Measurements from ENCODE around the gene USP17L11.
"Not testable (repeated sequence)": the region's sequence is repeated elsewhere in the genome, so short reads cannot be mapped to it uniquely, and the experiment has no call there.

USP17L11 gene, protein sequence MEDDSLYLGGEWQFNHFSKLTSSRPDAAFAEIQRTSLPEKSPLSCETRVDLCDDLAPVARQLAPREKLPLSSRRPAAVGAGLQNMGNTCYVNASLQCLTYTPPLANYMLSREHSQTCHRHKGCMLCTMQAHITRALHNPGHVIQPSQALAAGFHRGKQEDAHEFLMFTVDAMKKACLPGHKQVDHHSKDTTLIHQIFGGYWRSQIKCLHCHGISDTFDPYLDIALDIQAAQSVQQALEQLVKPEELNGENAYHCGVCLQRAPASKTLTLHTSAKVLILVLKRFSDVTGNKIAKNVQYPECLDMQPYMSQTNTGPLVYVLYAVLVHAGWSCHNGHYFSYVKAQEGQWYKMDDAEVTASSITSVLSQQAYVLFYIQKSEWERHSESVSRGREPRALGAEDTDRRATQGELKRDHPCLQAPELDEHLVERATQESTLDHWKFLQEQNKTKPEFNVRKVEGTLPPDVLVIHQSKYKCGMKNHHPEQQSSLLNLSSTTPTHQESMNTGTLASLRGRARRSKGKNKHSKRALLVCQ

GRCh38 chr4:9215105-9215504 is at the start of gene USP17L11:
USP17L11 (plus strand) TSS chr4:9215405; CDS start chr4:9215405, 0 bp downstream.
- DNase-seq: not testable (repeated sequence)

GRCh38 chr4:9165990-9166389 is 49.2 kb upstream of the USP17L11 start:
- not testable (repeated sequence) for DNase-seq

- DNase-seq: not testable (repeated sequence)
Measured at GRCh38 chr4:9169791-9170459, 45.3 kb upstream of the USP17L11 start, which contains the start of gene FAM90A26. FAM90A26 (plus strand) TSS chr4:9170409; CDS start chr4:9173173, 2,764 bp downstream.

DNA sequence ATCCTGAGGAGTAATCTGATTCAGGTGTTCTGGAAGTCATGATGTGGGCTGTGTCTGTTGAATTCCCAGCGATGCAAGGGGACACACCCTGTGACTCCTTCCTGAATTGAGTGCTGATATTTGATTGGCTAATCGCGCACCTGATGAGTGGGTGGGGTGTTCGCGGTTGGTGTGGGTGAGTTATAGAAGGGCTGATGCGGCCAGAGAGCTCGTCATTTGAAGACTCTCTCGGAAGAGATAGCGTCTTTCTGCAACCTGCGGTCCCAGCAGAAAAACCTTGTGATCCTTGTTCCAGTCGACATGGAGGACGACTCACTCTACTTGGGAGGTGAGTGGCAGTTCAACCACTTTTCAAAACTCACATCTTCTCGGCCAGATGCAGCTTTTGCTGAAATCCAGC is 4.8 kb upstream of the USP17L11 start, which contains the start of gene USP17L10:
TSS of gene USP17L10 (plus strand) at position 301 of the 400 bp plus-strand sequence. CDS start at position 301, 0 bp downstream.
- DNase-seq: not testable (repeated sequence)

DNA sequence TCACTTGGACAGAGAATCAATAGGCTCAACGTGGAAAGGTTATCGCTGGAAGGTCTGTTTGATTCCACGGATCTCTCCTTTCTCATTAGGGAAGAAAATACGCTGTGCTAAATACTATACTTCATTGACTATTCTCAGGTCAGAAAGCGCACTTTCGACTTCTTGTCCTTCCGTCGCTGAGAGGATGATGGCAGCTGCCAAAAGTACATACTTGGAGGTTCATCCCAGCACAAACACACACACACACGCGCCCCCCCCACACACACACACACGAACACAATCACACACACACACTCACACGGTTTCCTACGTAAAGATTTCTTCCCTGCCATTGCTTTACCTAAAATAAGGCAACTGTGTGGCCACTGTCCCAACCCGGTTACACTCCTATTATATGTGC is 504 bp upstream of the USP17L11 start:
- not testable (repeated sequence) for DNase-seq

- not testable (repeated sequence) for DNase-seq
Measured at GRCh38 chr4:9219852-9220251, 4.6 kb downstream of the USP17L11 start, which contains the start of gene USP17L12. USP17L12 (plus strand) TSS chr4:9220152; CDS start chr4:9220152, 0 bp downstream.

DNA sequence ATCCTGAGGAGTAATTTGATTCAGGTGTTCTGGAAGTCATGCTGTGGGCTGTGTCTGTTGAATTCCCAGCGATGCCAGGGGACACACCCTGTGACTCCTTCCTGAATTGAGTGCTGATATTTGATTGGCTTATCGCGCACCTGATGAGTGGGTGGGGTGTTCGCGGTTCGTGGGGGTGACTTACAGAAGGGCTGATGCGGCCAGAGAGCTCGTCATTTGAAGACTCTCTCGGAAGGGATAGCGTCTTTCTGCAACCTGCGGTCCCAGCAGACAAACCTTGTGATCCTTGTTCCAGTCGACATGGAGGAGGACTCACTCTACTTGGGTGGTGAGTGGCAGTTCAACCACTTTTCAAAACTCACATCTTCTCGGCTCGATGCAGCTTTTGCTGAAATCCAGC is 9.4 kb downstream of the USP17L11 start, which contains the start of gene USP17L13:
TSS of gene USP17L13 (plus strand) at position 301 of the 400 bp plus-strand sequence. CDS start at position 301, 0 bp downstream.
- DNase-seq: not testable (repeated sequence)

DNA sequence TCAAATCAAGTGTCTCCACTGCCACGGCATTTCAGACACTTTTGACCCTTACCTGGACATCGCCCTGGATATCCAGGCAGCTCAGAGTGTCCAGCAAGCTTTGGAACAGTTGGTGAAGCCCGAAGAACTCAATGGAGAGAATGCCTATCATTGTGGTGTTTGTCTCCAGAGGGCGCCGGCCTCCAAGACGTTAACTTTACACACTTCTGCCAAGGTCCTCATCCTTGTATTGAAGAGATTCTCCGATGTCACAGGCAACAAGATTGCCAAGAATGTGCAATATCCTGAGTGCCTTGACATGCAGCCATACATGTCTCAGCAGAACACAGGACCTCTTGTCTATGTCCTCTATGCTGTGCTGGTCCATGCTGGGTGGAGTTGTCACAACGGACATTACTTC is 15.0 kb downstream of the USP17L11 start:
- DNase-seq: not testable (repeated sequence)

DNA sequence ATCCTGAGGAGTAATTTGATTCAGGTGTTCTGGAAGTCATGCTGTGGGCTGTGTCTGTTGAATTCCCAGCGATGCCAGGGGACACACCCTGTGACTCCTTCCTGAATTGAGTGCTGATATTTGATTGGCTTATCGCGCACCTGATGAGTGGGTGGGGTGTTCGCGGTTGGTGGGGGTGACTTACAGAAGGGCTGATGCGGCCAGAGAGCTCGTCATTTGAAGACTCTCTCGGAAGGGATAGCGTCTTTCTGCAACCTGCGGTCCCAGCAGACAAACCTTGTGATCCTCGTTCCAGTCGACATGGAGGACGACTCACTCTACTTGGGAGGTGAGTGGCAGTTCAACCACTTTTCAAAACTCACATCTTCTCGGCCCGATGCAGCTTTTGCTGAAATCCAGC is 18.9 kb downstream of the USP17L11 start, which contains the start of gene USP17L15:
TSS of gene USP17L15 (plus strand) at position 301 of the 400 bp plus-strand sequence. CDS start at position 301, 0 bp downstream.
- not testable (repeated sequence) for DNase-seq

DNA sequence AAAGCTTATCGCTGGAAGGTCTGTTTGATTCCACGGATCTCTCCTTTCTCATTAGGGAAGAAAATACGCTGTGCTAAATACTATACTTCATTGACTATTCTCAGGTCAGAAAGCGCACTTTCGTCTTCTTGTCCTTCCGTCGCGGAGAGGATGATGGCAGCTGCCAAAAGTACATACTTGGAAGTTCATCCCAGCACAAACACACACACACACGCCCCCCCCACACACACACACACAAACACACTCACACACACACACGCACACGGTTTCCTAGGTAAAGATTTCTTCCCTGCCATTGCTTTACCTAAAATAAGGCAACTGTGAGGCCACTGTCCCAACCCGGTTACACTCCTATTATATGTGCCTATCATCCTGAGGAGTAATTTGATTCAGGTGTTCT is 23.3 kb downstream of the USP17L11 start:
- not testable (repeated sequence) for DNase-seq

DNA sequence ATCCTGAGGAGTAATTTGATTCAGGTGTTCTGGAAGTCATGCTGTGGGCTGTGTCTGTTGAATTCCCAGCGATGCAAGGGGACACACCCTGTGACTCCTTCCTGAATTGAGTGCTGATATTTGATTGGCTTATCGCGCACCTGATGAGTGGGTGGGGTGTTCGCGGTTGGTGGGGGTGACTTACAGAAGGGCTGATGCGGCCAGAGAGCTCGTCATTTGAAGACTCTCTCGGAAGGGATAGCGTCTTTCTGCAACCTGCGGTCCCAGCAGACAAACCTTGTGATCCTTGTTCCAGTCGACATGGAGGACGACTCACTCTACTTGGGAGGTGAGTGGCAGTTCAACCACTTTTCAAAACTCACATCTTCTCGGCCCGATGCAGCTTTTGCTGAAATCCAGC is 28.4 kb downstream of the USP17L11 start, which contains the start of gene USP17L17:
TSS of gene USP17L17 (plus strand) at position 301 of the 400 bp plus-strand sequence. CDS start at position 301, 0 bp downstream.
- not testable (repeated sequence) for DNase-seq

GRCh38 chr4:9247953-9248680 is 32.9 kb downstream of the USP17L11 start, which contains the start of gene USP17L18:
USP17L18 (plus strand) TSS chr4:9248630; CDS start chr4:9248630, 0 bp downstream.
- DNase-seq: not testable (repeated sequence)

GRCh38 chr4:9253078-9253477 is 37.9 kb downstream of the USP17L11 start, which contains the start of gene USP17L19:
USP17L19 (plus strand) TSS chr4:9253378; CDS start chr4:9253378, 0 bp downstream.
- DNase-seq: not testable (repeated sequence)

DNA sequence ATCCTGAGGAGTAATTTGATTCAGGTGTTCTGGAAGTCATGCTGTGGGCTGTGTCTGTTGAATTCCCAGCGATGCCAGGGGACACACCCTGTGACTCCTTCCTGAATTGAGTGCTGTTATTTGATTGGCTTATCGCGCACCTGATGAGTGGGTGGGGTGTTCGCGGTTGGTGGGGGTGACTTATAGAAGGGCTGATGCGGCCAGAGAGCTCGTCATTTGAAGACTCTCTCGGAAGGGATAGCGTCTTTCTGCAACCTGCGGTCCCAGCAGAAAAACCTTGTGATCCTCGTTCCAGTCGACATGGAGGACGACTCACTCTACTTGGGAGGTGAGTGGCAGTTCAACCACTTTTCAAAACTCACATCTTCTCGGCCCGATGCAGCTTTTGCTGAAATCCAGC is 42.6 kb downstream of the USP17L11 start, which contains the start of gene USP17L20:
TSS of gene USP17L20 (plus strand) at position 301 of the 400 bp plus-strand sequence. CDS start at position 301, 0 bp downstream.
- DNase-seq: not testable (repeated sequence)

DNA sequence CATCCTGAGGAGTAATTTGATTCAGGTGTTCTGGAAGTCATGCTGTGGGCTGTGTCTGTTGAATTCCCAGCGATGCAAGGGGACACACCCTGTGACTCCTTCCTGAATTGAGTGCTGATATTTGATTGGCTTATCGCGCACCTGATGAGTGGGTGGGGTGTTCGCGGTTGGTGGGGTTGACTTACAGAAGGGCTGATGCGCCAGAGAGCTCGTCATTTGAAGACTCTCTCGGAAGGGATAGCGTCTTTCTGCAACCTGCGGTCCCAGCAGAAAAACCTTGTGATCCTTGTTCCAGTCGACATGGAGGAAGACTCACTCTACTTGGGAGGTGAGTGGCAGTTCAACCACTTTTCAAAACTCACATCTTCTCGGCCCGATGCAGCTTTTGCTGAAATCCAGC is 47.4 kb downstream of the USP17L11 start, which contains the start of gene USP17L21:
TSS of gene USP17L21 (plus strand) at position 301 of the 400 bp plus-strand sequence. CDS start at position 301, 0 bp downstream.
- not testable (repeated sequence) for DNase-seq
